ENCODE results near the gene SH2D2A. TPM values are rescaled to one million over a fixed set of nuclear protein-coding genes. Genes with fewer than 3 reads are reported as not detected.
"Not testable (repeated sequence)": the region's sequence is repeated elsewhere in the genome, so short reads cannot be mapped to it uniquely, and the experiment has no call there.

Gene SH2D2A
- total RNA-seq, 1 donor from 2014 or later, result 4.9 TPM

- H3K4me3 ChIP-seq, result no peak overlapping the region
- no peaks in the 10 kb centered on the region for H3K27me3 ChIP-seq
- intact Hi-C loops (cut with DNase I), result no loop called here
- no peak for DNase-seq (ENCODE audit: extremely low spot score in 2 of 2)
- no peaks in the 10 kb centered on the region for H3K36me3 ChIP-seq
- TF ChIP-seq POLR2AphosphoS5 (IDR thresholded peaks at IDR 0.05; ENCODE audit: insufficient read depth in 1 of 2, low read depth in 1 of 2), result no peak
- TF ChIP-seq CTCF (IDR thresholded peaks at IDR 0.05), result no peak
- TF ChIP-seq POLR2A (IDR thresholded peaks at IDR 0.05), result no peak
- no peaks in the 10 kb centered on the region for H3K4me1 ChIP-seq
- no peaks in the 10 kb centered on the region for H3K9me3 ChIP-seq
- no peak overlapping the region for H3K27ac ChIP-seq
These were observed 56.4 kb downstream of the SH2D2A start for GRCh38 chr1:156760092-156760795.

GRCh38 chr1:156757572-156758253 is 58.9 kb downstream of the SH2D2A start:
- H3K4me3 ChIP-seq, result not testable (repeated sequence)

GRCh38 chr1:156756355-156756754 is 60.3 kb downstream of the SH2D2A start:
- Histone ChIP-seq H3K4me1 (peaks cover 16% of the 10 kb centered on the region), H3K27ac (no peak overlapping the region), H3K9me3 (no peaks in the 10 kb centered on the region), H3K27me3 (no peaks in the 10 kb centered on the region), H3K4me3 (no peak overlapping the region), H3K36me3 (no peaks in the 10 kb centered on the region)
- no peak for DNase-seq (ENCODE audit: extremely low spot score in 2 of 2)
- no peak for TF ChIP-seq CTCF (IDR thresholded peaks at IDR 0.05)
- no peak for TF ChIP-seq POLR2AphosphoS5 (IDR thresholded peaks at IDR 0.05; ENCODE audit: insufficient read depth in 1 of 2, low read depth in 1 of 2)
- TF ChIP-seq POLR2A (IDR thresholded peaks at IDR 0.05), result no peak
- intact Hi-C loops (cut with DNase I), result no loop called here

More at GRCh38 chr1:156757572-156758253, 58.9 kb downstream of the SH2D2A start:
- H3K9me3 ChIP-seq; intact Hi-C loops (cut with DNase I); H3K4me1 ChIP-seq; H3K36me3 ChIP-seq; DNase-seq (ENCODE audit: extremely low spot score in 2 of 2); H3K27me3 ChIP-seq; H3K27ac ChIP-seq: not testable (repeated sequence)

Other genes starting within 250 kb of the SH2D2A start
- 2.9 TPM for gene IQGAP3, start 244.3 kb downstream of the SH2D2A start, total RNA-seq
- gene TTC24, start 237.1 kb downstream of the SH2D2A start, total RNA-seq, result not detected
- 46.7 TPM for gene NAXE, start 225.1 kb downstream of the SH2D2A start, total RNA-seq
- 25.8 TPM for gene GPATCH4, start 215.4 kb downstream of the SH2D2A start, total RNA-seq
- gene HAPLN2, start 197.4 kb downstream of the SH2D2A start, total RNA-seq, result not detected
- 2.0 TPM for gene BCAN, start 174.7 kb downstream of the SH2D2A start, total RNA-seq
- gene NES, start 139.4 kb downstream of the SH2D2A start, total RNA-seq, result 16.0 TPM
- gene CRABP2, start 111.3 kb downstream of the SH2D2A start, total RNA-seq, result 97.7 TPM
- 17.7 TPM for gene METTL25B, start 88.4 kb downstream of the SH2D2A start, total RNA-seq
- 12.8 TPM for gene ISG20L2, start 88.1 kb downstream of the SH2D2A start, total RNA-seq
- 40.0 TPM for gene MRPL24, start 75.8 kb downstream of the SH2D2A start, total RNA-seq
- 154 TPM for gene HDGF, start 65.2 kb downstream of the SH2D2A start, total RNA-seq
- 30.4 TPM for gene PRCC, start 49.3 kb downstream of the SH2D2A start, total RNA-seq
- not detected for gene INSRR, start 42.3 kb upstream of the SH2D2A start, total RNA-seq
- 2.9 TPM for gene NTRK1, start 44.0 kb upstream of the SH2D2A start, total RNA-seq
- 11.5 TPM for gene PEAR1, start 76.9 kb upstream of the SH2D2A start, total RNA-seq
- not detected for gene LRRC71, start 103.8 kb upstream of the SH2D2A start, total RNA-seq
- 29.2 TPM for gene ARHGEF11, start 228.9 kb upstream of the SH2D2A start, total RNA-seq